ENCODE results near the gene SLC25A10.
A peak's percentile ranks its signal among the peaks of the same experiment; 100 is the strongest.

SLC25A10 gene

DNA sequence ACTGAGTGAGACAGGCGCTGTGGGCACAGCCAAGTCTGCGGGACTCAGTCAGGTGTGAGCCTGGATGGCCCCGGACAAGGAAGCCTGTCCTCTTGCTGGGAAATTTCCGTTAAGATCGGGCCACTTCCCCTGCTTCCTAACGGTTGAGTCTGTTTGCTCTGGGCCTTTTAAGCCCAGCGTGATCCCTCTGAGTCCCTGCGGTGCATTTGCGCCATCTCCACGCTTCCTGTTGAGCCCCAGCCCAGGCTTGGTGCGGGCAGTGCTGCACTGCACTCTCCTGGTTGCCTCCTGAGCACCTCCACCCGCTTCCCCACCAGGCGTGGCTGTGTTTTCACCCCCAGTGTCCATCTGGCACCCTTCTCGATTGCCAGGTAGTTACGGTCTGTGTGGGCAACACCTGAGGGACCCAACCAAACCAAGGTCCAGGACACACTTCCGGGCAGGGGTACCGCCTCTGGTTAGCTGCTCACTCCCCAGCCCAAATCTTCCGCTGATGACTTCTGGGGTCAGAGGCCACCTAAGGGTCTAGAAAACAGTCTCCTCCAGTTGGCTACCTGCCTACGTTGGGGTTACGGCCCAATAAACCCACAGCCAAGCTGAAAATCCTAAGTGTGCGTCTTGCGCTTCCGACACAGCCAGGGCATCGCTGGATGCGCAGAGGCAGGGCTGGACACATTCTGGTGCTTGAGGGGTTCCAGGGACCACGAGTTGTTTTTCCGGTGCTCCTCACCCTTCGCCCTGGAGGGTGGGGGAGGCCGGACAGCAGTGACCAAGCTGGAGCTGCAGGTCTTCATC, 1.4 kb upstream of the SLC25A10 start:
- peak; percentile 67 for DNase-seq
- Histone ChIP-seq H3K36me3 (peaks cover 57% of the 10 kb centered on the region), H3K9me3 (ENCODE audit: severe bottlenecking) (no peaks in the 10 kb centered on the region), H3K27me3 (ENCODE audit: insufficient read depth, low read depth, severe bottlenecking) (no peaks in the 10 kb centered on the region), H3K4me3 (ENCODE audit: low read depth, low read length) (peak overlapping the region; percentile 47), H3K27ac (peak overlapping the region; percentile 95)
- TF ChIP-seq, protein P1, sequence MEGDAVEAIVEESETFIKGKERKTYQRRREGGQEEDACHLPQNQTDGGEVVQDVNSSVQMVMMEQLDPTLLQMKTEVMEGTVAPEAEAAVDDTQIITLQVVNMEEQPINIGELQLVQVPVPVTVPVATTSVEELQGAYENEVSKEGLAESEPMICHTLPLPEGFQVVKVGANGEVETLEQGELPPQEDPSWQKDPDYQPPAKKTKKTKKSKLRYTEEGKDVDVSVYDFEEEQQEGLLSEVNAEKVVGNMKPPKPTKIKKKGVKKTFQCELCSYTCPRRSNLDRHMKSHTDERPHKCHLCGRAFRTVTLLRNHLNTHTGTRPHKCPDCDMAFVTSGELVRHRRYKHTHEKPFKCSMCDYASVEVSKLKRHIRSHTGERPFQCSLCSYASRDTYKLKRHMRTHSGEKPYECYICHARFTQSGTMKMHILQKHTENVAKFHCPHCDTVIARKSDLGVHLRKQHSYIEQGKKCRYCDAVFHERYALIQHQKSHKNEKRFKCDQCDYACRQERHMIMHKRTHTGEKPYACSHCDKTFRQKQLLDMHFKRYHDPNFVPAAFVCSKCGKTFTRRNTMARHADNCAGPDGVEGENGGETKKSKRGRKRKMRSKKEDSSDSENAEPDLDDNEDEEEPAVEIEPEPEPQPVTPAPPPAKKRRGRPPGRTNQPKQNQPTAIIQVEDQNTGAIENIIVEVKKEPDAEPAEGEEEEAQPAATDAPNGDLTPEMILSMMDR (IDR thresholded peaks at IDR 0.05; ENCODE audit: low read depth, low read length), result peak; percentile 7; the same call in 1 of the 2 replicates

DNA sequence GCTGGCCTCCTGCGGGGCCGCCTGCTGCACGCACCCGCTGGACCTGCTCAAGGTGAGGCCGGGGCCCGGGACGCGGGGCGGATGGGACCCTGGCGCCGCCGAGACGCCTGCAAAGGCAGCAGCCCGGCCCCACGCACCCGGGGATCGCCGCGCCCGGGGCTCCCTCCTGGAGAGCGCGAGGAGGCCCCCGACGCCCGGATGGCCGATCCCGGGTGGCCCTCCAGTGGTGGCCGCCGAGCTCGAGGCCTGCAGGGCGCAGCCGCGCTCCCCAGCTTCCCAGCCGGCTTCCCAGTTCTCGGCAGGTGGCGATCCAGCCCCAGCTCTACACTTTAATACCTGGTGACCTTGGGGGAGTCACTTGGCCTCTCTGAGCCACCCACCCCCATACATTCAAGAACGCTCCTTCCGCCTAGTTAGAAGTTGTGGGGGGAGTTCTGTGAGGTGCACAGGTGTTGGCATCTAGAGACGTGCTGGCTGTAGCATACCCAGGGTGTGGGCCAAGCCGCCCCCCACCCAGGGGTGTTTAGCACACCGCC, 452 bp downstream of the SLC25A10 start:
- peak overlapping the region; percentile 71 for H3K4me3 ChIP-seq (ENCODE audit: low read depth, low read length)
- H3K36me3 ChIP-seq, result peaks cover 57% of the 10 kb centered on the region
- H3K9me3 ChIP-seq (ENCODE audit: severe bottlenecking), result no peaks in the 10 kb centered on the region
- TF ChIP-seq, protein P1 (IDR thresholded peaks at IDR 0.05; ENCODE audit: low read depth, low read length), result peak; percentile 51
- DNase-seq, result peak; percentile 82
- H3K27me3 ChIP-seq (ENCODE audit: insufficient read depth, low read depth, severe bottlenecking), result no peaks in the 10 kb centered on the region
- peak overlapping the region; percentile 95 for H3K27ac ChIP-seq

DNA sequence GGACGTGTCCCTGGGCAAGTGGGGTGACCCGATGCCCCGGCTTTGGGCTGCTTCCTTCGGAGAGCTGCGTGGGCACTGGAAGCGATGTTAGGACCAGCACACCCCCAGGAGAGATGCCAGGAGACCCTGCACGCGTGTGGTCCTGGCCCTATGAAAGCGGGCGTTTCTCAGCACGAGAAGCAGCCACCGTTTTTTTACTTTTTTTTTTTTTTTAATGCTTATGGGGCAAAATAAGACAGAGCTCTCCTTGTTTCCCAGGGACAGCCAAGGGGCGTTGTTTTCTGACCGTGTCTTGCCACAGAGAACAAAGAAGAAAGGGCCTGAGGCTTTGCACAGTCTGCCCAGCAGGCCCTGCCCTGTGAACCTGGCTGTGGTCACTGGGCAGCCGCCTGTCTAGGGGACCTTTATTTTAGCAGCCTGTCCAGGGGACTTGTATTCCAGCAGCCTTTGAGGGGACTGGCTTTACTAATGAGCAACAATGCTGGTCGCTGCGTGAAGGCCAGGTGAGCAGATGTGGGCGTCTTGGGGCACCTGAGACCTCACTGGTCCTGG, 996 bp downstream of the SLC25A10 start:
- Histone ChIP-seq H3K4me3 (ENCODE audit: low read depth, low read length) (peak overlapping the region; percentile 71), H3K27me3 (ENCODE audit: insufficient read depth, low read depth, severe bottlenecking) (no peaks in the 10 kb centered on the region), H3K9me3 (ENCODE audit: severe bottlenecking) (no peaks in the 10 kb centered on the region), H3K27ac (peak overlapping the region; percentile 95), H3K36me3 (peaks cover 57% of the 10 kb centered on the region)
- TF ChIP-seq, protein P1 (IDR thresholded peaks at IDR 0.05; ENCODE audit: low read depth, low read length), result no peak
- no peak for DNase-seq

DNA sequence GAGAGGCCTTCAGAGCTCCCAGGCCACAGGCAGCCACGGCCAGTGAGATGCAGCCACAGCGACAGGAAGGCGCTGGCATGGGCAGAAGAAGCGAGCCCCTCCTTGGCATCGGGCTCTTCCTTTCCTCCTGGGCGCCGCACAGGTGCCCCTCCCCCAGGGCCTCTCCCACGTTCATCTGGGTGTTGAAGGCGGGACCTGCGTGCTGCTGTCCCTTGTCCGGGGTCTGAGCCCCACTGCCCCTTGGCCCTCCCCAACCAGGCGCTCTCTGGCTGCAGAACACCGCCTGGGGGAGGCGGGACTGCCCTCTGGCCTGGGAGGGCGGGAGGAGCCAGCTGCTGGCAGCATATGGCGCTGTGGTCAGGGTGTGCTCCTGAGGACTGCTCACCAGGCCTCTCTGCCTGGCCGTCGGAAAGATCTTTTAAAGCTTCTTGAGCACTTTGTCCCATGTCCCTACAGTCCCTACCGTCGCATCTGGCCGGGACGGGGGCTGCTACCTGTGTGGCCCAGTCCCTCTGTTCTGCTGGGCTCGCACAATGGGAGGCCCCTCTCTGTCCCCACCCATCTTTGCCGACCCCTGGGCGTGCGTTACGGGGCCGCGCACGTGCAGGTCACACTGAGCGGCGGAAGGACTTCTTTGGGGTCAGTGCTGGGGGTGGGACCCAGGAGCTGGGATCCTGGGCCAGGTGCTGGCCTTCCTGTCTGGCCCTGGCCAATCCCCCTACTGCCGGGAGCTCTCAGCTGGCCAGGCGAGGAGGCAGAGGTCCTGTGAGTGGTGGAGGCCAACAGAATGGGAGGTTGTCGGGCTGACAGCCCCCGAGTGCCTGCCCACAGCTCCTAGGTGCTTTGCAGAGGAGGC, 1.7 kb downstream of the SLC25A10 start:
- Histone ChIP-seq H3K27me3 (ENCODE audit: insufficient read depth, low read depth, severe bottlenecking) (no peaks in the 10 kb centered on the region), H3K27ac (peak overlapping the region; percentile 95), H3K9me3 (ENCODE audit: severe bottlenecking) (no peaks in the 10 kb centered on the region), H3K4me3 (ENCODE audit: low read depth, low read length) (peak overlapping the region; percentile 71), H3K36me3 (peaks cover 56% of the 10 kb centered on the region)
- peak; percentile 94 for DNase-seq
- TF ChIP-seq, protein P1 (IDR thresholded peaks at IDR 0.05; ENCODE audit: low read depth, low read length), result no peak

DNA sequence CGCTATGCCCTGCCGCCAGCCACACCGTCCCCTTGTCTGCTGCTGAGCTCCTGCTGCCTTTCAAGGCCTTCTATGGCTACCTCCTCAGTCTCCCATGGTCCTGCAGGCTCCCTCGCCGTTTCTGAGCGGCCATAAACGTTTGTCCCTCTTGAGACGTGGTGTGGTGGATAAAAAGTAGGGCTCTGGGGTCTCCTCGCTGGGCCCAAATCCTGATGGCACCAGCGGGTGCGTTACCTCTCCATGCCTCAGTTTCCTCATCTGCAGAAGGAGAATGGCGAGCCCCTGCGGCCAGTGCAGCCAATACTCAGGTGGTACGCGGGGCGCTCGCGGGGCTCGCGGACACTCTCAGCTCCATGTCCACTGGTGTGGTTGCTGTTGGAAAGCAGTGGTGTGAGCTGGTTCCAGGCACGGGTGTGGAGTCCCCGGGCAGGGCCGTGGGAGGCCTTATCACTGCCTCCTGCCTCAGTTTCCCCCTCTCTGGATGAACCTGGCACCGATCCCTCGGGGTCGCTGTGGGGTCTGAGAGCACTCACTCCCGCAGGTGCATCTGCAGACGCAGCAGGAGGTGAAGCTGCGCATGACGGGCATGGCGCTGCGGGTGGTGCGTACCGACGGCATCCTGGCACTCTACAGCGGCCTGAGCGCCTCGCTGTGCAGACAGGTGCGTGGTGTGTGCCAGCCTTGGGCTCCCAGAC, 2.5 kb downstream of the SLC25A10 start:
- H3K9me3 ChIP-seq (ENCODE audit: severe bottlenecking), result no peaks in the 10 kb centered on the region
- no peaks in the 10 kb centered on the region for H3K27me3 ChIP-seq (ENCODE audit: insufficient read depth, low read depth, severe bottlenecking)
- H3K36me3 ChIP-seq, result peaks cover 61% of the 10 kb centered on the region
- TF ChIP-seq, protein P1 (IDR thresholded peaks at IDR 0.05; ENCODE audit: low read depth, low read length), result no peak
- DNase-seq, result no peak
- peak overlapping the region; percentile 95 for H3K27ac ChIP-seq
- peak overlapping the region; percentile 71 for H3K4me3 ChIP-seq (ENCODE audit: low read depth, low read length)
